ENCODE measurements around the gene RNU1-4. TPM values are rescaled to one million over a fixed set of nuclear protein-coding genes. Genes with fewer than 3 reads are reported as not detected.
A peak's percentile ranks its signal among the peaks of the same experiment; 100 is the strongest.
"Not testable (repeated sequence)": the region's sequence is repeated elsewhere in the genome, so short reads cannot be mapped to it uniquely, and the experiment has no call there.

RNU1-4 gene
- total RNA-seq, 1 experiment from 2014 or later, result not detected

DNA sequence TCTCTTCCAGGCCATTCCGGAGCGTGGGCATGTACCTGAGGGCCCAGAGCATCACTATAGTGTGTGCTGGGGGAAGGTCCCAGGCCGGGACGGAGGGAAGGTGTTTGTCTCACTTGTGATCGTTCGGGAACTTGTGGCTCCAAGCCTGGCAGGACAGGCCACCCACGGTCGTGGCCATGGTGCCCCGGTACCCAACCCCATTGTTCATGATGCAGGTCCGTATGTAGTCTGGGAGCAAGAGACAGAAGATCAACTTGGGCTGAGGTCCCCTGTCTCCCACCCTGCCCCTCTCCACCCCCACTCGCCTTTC lies 20.1 kb downstream of the RNU1-4 start:
- DNase-seq (ENCODE audit: low spot score); in situ Hi-C loops (cut with HindIII; ENCODE audit: low sequenced_read_pairs): not testable (repeated sequence)

DNA sequence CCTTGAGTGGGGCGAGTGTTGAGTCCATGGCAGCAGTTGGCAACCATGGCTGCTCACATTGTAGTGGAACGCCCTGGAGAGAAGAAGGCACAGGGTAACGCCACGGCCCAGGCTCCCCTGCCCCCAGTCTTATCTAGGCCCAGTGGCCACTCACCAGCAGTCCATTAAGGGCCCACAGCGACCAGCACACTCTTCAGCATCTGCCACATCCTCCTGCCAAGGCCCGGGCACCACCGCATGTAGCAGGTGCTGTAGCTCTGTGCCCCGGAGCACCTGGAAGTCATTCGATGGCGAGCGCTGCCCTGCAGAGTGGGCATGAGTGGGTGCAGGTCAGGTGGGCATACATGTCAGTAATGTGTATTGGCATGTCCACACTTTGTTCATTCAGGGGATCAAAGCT lies 20.5 kb downstream of the RNU1-4 start:
- in situ Hi-C loops (cut with HindIII; ENCODE audit: low sequenced_read_pairs); DNase-seq (ENCODE audit: low spot score): not testable (repeated sequence)

DNA sequence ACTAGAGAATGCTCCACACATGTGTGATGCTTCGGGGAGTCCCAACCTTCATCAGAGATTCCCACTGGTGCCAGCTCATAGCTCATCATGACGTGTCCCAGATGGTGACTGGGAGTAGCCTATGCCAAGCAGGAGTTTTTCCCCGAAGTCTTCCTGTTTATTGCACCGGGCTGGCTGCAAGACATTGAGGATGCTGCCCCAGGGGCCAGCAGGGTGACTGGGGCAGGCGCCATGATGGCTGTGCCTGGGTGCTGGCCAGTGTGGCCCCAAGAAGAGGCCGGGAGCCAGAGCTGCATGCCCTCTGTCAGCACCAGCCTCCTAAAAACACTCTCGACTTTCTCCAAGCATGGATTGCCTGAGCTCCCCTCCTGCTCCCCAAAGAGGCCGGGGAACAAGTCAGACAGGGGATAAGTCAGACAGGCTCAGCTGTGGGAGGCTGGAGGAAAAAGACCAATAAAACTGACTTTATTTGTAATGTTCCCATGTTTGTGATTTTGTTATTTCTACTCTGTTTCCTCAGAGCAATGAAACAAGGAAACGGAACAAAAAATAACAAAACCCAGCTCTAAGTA lies 24.0 kb downstream of the RNU1-4 start:
- DNase-seq (ENCODE audit: low spot score); in situ Hi-C loops (cut with HindIII; ENCODE audit: low sequenced_read_pairs): not testable (repeated sequence)

DNA sequence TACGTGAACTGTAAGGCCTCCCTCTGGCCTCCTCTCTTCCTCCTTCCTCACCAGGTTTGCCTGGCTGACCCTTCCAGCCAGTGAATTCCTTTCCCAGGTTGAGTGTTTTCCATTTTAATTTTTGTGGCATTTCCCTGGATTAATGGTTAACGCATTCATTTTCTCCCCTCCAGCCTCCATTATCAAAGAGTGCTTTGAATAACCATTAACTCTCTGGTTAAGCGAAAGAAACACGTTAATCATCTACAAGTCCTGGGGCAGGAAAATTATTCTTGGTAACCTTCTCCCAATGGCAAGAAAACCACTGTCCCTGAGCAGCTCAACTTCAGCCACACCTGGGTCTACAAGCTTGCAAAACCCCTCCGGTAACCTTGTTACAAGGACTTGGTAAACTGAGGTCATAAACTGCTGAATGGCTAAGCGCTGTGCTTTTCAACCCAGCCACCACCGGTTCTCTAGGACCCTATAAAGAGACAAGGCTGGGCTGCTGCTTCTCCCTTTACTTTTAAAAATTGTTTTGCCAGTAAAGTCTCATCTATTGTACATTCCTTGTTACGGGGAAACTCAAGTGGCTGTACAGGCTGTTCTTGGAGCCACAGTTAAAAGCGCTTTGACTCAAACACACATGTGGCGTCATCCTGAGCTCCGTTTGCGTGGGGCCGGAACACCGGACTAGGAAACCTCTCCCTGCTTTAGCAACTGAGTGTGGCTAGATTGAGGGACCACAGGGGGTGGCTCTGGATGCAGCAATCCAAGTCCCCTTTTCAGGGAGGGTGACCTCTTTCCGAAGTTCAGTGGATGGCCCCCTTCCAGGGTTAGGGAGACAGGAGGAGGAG lies 24.7 kb downstream of the RNU1-4 start:
- in situ Hi-C loops (cut with HindIII; ENCODE audit: low sequenced_read_pairs), result not testable (repeated sequence)
- peak; percentile 74 for DNase-seq (ENCODE audit: low spot score)

DNA sequence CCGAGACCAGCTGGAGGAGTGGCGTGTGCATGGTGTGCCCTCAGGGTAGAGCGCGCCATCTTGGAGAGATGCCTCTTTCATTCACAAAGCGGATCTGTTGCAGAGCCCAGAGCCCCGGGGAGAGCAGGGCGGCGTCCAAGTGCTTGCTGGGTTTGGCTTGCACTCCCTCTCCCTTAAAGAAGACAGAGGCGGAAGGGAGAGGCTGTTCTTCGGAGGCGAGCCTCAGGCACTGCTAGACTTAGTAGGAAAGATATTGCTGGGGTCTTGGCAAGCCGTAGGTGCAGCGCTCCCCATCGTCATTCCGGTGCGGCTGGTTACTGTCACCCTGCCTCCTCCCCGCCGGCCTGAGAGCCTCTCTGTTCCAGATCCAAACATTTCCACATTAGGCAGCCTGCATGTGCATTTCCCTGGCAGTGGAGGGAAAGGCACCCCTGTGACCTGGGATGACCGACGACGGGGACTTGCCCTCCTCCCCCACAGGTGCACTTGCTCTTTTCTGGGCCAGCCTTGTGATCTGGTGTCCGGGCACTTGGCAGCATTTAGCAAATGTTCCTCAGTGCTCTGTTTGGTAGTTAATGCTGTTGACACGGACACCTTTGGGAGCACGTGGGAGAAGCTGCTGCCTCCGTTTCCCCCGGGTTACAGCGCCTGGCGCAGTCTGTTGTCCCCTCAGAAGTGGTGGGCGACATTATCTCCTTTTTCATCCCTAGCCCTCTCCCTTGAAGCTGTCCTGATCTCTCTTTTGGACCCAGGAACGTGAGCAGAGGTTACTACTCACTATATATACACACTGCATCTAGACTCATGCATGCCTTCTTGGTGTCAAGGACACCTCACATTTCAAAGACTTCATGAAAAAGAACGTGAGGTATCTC lies 25.7 kb downstream of the RNU1-4 start:
- DNase-seq (ENCODE audit: low spot score), result peak; percentile 85

DNA sequence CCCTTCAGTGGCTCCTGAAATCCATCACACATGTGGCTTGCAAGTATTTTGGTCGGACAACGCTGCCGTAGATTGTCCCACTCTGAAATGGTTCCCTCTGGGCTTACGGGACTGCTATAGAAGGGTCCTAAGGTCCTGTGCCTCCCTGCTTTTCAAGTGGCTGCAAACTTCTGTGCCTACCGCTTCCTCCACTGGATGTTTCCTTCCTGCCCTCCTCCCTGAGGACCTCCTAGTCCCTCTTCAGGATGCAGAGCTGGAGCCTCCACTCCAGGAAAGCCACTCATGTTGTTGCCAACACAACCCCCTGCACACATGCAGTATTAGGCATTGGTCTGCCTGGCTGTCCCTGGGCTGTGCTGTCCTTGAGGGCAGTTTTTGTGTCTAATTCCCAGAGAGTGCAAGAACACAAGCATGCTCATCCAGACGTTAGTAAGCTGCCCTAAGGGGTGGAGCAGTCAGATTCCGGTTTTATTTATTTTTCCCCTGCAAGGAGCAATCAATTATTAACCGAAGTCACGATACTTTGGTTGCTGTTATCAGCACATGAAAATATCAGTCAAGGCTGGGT lies 26.5 kb downstream of the RNU1-4 start:
- in situ Hi-C loops (cut with HindIII; ENCODE audit: low sequenced_read_pairs), result not testable (repeated sequence)
- DNase-seq (ENCODE audit: low spot score), result peak; percentile 20

More for the DNA sequence above, 25.7 kb downstream of the RNU1-4 start:
- in situ Hi-C loops (cut with HindIII; ENCODE audit: low sequenced_read_pairs), result not testable (repeated sequence)

DNA sequence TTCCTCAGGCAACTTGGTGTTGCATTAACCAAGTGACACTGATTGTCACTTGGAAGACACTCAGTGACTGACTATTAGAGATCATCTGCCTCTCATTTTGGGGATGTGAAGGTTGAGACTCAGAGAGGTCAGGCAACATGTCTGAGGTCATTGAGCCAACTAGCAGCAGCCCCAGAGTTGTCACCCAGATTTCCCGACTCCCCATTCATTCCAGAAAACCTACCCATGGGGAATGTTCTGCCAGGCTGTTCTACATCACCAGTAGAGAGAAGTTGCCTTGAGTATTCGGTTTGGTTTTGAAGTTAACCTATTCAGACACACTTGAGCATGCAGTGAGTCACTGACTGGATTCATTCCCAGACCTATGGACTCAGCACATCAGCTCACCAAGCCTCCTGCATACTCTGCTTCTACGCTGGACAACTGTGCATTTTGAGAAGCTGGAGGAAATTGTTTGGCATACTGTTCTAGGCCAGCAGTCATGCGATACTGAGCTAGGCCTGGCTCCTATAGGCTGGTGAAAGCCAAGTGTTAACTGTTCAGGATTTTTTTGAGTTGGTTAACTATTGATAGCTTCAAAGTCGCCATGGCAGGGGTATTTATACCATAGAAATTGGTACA lies 29.9 kb downstream of the RNU1-4 start:
- in situ Hi-C loops (cut with HindIII; ENCODE audit: low sequenced_read_pairs); DNase-seq (ENCODE audit: low spot score): not testable (repeated sequence)

DNA sequence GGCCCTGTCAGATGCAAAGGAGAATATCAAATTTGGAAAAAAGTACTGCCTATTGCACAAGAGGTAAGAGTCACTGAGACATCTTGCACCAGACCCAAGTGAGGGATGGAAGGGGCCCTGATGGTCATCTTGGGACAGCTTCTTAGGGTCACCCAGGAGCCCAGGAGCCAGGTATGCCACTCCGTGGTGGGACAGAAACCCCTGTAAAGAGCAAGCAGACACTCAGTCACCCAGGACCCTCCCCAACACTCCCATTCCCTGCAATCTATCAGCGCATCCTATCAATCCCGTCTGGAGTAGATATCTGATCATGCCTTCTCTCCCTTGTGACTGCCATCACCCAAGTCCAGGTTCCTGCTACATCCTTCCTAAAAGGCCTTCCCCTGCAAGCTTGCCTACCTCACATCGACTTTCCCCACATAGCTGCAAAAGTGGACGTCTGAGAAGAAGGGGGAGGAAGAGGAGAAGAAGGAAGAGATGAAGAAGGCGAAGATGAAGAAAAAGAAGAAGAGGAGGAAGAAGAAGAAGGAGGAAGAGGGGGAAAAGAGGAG lies 30.7 kb downstream of the RNU1-4 start:
- DNase-seq (ENCODE audit: low spot score); in situ Hi-C loops (cut with HindIII; ENCODE audit: low sequenced_read_pairs): not testable (repeated sequence)

DNA sequence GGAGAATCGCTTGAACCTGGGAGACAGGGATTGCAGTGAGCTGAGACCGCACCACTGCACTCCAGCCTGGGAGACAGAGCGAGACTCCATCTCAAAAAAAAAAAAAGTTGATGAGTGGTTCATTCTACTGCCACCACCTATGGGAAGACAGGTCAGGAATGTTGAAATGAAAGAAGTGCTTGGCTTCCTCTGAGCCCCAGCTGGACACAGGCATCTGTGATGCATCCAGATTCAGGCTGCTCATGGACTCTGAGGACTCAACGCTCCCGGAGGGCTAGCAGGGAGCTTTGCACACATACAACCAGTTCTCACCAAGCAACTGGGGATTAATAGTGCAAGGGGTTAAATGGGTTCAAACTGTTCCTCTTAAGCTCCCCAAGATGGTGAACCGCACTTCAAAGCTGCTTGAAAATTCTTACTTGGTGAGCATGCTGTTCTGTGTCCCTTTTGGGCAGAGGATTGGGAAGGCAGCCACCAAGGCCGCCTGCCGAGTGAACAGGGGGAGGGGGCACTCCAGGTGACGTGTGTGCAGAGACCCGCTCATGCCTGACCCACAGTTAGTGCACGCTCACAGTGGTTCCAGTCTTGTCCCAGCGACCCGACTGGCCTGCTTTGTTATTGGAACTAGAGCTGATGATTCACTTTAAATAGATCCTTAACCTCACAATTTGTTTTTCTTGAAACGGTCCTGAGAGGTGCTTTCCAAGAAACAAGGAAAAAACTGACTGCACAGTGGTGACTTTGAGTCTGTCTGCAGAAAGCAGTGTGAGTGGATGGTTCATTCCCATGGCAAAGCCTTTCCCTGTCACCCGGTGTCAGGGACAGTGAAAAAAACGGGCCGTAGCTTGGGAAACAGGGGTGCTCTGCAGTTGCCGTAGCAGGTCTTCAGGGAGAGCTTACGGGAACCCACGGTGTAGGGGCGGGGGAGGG lies 32.2 kb downstream of the RNU1-4 start:
- DNase-seq (ENCODE audit: low spot score), result peak; percentile 21
- in situ Hi-C loops (cut with HindIII; ENCODE audit: low sequenced_read_pairs), result not testable (repeated sequence)

DNA sequence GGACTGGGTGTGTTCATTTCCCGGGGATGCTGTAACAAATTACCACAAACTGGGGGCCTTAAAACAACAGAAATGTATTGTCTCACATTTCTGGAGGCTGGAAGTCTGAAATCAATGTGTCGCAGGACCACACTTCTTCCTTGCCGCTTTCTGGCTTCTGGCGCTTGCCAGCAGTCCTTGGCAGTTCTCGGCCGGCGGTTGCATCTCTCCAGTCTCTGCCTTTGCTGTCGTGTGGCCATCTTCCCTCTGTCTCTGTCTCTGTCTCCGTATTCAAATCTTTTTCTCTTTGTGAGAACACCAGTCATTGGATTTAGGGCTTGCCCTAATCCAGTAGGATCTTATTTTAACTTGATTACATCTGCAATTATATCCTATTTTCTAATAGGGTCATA lies 32.9 kb downstream of the RNU1-4 start:
- in situ Hi-C loops (cut with HindIII; ENCODE audit: low sequenced_read_pairs), result not testable (repeated sequence)

DNA sequence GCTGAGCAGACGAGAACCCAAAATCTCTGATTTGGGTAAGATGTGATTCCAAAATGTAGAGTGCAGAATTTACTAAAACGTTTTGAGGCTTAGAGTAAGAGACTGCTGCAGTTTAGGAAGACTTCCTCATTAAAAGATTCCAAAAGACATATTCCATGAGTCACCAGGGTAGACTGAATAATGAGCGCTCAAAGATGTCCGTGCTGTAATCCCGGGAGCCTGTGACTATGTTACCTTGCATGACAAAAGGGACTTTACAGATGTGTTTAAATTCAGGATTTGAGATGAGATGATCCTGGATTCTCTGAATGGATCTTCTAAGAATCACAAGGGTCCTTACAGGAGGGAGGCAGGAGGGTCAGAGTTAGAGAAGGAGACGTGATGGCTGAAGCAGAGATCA lies 33.4 kb downstream of the RNU1-4 start:
- in situ Hi-C loops (cut with HindIII; ENCODE audit: low sequenced_read_pairs); DNase-seq (ENCODE audit: low spot score): not testable (repeated sequence)

More for the DNA sequence above, 32.9 kb downstream of the RNU1-4 start:
- not testable (repeated sequence) for DNase-seq (ENCODE audit: low spot score)

DNA sequence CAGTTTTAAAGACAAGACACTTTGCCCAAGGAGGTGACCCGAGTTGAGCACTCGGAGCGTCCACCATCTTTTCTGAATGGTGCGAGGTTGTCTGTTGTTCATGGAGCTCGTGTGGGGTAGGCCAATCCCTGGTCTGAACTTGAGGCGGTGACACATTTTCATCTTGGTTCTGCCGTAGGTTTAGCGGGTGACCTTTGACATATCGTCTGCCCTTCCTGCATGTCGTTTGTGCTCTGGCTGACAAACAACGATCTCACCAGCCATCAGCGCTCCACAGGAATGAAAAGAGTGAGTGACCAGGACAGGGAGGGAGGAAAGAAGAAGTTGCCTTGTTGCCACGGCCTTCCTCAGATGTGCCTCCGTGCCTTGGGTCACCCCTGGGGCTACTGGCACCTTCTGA lies 34.5 kb downstream of the RNU1-4 start:
- DNase-seq (ENCODE audit: low spot score); in situ Hi-C loops (cut with HindIII; ENCODE audit: low sequenced_read_pairs): not testable (repeated sequence)

DNA sequence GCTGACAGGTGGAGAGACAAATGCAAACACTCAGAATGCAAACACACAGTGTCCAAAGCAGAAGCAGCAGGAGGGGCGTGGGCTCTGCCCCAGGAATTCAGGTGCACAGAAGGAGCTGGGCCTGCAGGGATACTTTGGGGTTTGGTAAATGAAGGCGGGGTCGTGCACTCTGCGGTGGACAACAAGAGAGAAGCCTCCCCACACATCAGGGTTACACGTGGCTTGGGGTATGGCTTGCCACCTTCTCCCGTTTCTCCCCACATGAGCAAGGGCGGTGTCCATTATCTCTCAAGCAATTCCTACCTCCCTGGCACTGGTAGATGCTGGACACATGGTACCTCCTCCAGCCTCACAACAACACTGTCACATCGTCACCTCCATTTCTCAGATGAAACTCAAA lies 35.0 kb downstream of the RNU1-4 start:
- in situ Hi-C loops (cut with HindIII; ENCODE audit: low sequenced_read_pairs); DNase-seq (ENCODE audit: low spot score): not testable (repeated sequence)

DNA sequence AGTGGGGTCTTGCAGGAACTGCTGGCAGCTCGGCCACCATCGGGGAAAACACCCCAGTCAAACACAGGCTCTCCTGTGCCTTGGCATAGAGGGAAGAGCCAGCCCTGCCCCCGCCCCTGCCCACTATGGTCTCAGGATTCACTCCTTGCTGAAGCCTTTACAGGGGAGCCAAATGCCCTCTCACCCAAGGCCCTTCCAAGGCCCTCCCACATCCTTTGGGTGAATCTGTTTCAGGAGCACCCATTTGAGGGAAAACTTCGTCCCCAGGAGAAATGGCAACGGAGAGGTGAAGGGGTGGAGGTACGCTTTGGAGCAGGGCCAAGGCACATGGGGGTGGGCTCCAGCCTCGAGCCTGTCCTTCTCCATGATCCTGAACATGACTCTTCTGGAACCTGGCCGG lies 35.9 kb downstream of the RNU1-4 start:
- not testable (repeated sequence) for DNase-seq (ENCODE audit: low spot score)

DNA sequence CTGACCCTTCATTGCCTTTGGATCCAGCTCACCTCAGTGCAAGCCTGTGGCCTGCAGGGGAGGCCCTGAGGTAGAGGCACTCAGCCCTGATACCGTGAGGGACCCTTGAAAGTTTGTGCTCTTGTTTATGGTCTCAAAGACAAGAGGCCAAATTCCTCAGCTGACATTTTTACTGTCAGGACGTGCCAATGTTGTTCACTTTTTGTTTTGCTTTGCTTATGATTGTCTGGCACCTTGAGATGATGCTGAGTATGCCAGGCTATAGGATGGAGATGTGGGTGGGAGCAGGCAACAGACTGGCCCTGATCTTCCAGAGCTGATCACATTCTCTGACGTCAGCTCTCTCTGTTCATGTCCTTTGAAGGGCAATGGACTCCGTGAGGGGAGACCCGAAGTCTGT lies 36.5 kb downstream of the RNU1-4 start:
- in situ Hi-C loops (cut with HindIII; ENCODE audit: low sequenced_read_pairs); DNase-seq (ENCODE audit: low spot score): not testable (repeated sequence)

More for the DNA sequence above, 35.9 kb downstream of the RNU1-4 start:
- in situ Hi-C loops (cut with HindIII; ENCODE audit: low sequenced_read_pairs), result not testable (repeated sequence)

DNA sequence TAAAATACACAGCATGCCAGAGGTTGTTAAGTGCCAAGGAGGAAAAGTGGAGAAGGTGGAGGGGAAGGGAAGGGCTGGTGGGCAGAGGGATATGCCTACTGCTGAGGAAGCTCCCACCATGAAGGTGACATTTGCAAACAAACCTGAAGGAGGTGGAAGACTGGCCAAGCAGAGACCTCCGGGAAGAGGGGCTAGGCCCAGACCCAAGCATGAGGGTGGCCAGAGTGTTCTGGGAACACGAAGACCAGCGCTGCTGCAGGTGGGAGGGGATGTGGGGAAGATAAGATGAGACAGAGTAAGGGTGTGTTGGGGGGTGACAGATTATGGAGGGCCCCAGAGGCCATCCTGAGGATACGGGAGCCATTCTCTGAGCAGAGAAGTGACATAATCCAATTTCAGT lies 37.5 kb downstream of the RNU1-4 start:
- in situ Hi-C loops (cut with HindIII; ENCODE audit: low sequenced_read_pairs); DNase-seq (ENCODE audit: low spot score): not testable (repeated sequence)

DNA sequence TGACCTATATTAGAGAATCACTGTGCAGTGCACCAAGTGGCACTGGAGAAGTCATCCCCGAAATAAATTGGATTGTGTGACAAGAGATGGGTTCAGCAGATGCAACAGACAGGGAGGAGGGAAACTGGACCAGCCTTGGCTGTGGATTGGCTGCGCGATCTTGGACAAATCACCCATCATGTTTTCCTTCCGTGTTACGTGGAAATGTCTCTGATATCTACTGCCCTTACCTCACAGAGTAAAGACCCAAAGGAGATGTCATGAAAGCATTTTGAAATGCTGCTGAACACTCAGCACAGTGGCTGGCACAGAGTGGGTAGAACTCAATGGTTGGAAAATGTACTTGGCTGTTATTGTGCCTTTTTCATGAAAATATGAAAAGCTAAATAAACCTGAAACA lies 39.2 kb downstream of the RNU1-4 start:
- in situ Hi-C loops (cut with HindIII; ENCODE audit: low sequenced_read_pairs); DNase-seq (ENCODE audit: low spot score): not testable (repeated sequence)

DNA sequence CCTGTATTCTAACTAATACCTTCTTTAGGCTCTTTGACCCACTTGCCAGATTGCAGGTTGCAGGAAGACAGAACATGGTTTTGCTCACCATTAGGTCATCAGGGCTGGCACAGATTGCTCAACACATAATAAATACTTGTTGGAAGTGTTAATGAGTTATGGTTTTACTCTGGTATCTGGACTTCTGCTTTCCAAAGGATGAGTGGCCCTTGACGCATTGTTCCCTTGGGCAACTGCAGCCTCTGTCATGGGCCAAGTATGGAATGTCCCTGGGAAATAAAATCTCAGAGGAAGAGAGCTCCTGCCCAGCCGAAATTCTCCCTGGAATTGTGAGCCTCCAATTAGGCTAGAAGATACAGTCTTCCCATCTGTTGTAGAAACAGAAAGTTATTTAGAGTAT lies 40.7 kb downstream of the RNU1-4 start:
- DNase-seq (ENCODE audit: low spot score); in situ Hi-C loops (cut with HindIII; ENCODE audit: low sequenced_read_pairs): not testable (repeated sequence)
